Activated CD4-positive, alpha-beta T cell treated with anti-CD3 and anti-CD28 coated beads for 48 hours (primary cell): ENCODE measurements around the gene CDH23.

ENCODE experiments used
- DNase-seq: peaks from one replicate; pipeline ENCODE4 v3.0.0-alpha.2; 2020

The CDH23 gene

GRCh38 chr10:71671994-71672946 is 275.6 kb downstream of the CDH23 start:
- no peak for DNase-seq

- DNase-seq, result no peak
Measured at GRCh38 chr10:71675295-71675970, 278.7 kb downstream of the CDH23 start.

GRCh38 chr10:71677261-71677660 is 280.5 kb downstream of the CDH23 start:
- no peak for DNase-seq

- no peak for DNase-seq
Measured at GRCh38 chr10:71678057-71678805, 281.5 kb downstream of the CDH23 start.

GRCh38 chr10:71679425-71679824 is 282.7 kb downstream of the CDH23 start:
- no peak for DNase-seq

GRCh38 chr10:71681977-71682376 is 285.3 kb downstream of the CDH23 start:
- no peak for DNase-seq

- no peak for DNase-seq
Measured at GRCh38 chr10:71683301-71683700, 286.6 kb downstream of the CDH23 start.

GRCh38 chr10:71684356-71685173 is 287.8 kb downstream of the CDH23 start:
- DNase-seq, result peak; percentile 51

GRCh38 chr10:71685554-71686232 is 289.0 kb downstream of the CDH23 start:
- no peak for DNase-seq

- DNase-seq, result no peak
Measured at GRCh38 chr10:71687077-71687476, 290.4 kb downstream of the CDH23 start.

GRCh38 chr10:71687480-71687879 is 290.8 kb downstream of the CDH23 start:
- no peak for DNase-seq

GRCh38 chr10:71688256-71688655 is 291.5 kb downstream of the CDH23 start:
- no peak for DNase-seq

- no peak for DNase-seq
Measured at GRCh38 chr10:71690094-71690720, 293.5 kb downstream of the CDH23 start.

- no peak for DNase-seq
Measured at GRCh38 chr10:71691405-71691804, 294.7 kb downstream of the CDH23 start.

GRCh38 chr10:71692598-71693306 is 296.0 kb downstream of the CDH23 start:
- DNase-seq, result no peak

- no peak for DNase-seq
Measured at GRCh38 chr10:71693377-71693776, 296.7 kb downstream of the CDH23 start.

GRCh38 chr10:71694039-71694501 is 297.4 kb downstream of the CDH23 start:
- no peak for DNase-seq

- DNase-seq, result peak; percentile 35
Measured at GRCh38 chr10:71694567-71694968, 297.8 kb downstream of the CDH23 start.

- DNase-seq, result no peak
Measured at GRCh38 chr10:71695502-71696476, 299.1 kb downstream of the CDH23 start.
